BJ (cell line): ENCODE data around the gene PIGW. TPM values are rescaled to one million over a fixed set of nuclear protein-coding genes. Genes with fewer than 3 reads are reported as not detected.

Experiments
- CTCF ChIA-PET: fragments of 350-600 bp; formaldehyde crosslinking; extraction: SDS; loops from one replicate; lab custom pipeline; 2021; ENCODE audit warnings: antibody characterized with exemption, inconsistent platforms; lab: Yijun Ruan, JAX
- POLR2A ChIA-PET: fragments of 300-600 bp; sonication (Branson Sonifier 250); formaldehyde crosslinking; extraction: SDS; loops from one replicate; lab custom pipeline; 2021; ENCODE audit warnings: antibody characterized with exemption; lab: Charles Lee
- DNase-seq: peaks from one replicate; pipeline ENCODE4 v3.0.0-alpha.2; 2011; ENCODE audit warnings: low read depth
- H3K27me3 ChIP-seq: 2 replicates; pipeline ENCODE4 v1.6.0; 2011; ENCODE audit warnings: low read length; ENCODE audit not compliant: control insufficient read depth, insufficient read depth
- H3K36me3 ChIP-seq: 2 replicates; pipeline ENCODE4 v1.5.1; 2011; ENCODE audit warnings: low read length; ENCODE audit not compliant: control insufficient read depth, insufficient read depth
- H3K4me3 ChIP-seq: 2 replicates; pipeline ENCODE4 v1.5.1; 2011; ENCODE audit warnings: low read depth, mild to moderate bottlenecking, control low read depth, low read length
- CTCF ChIP-seq: IDR thresholded peaks from 2 replicates; pipeline ENCODE4 v1.5.1; 2011; ENCODE audit warnings: low read depth, mild to moderate bottlenecking, control low read depth, inconsistent platforms, low read length, moderate library complexity; ENCODE audit not compliant: insufficient read depth
- polyA plus RNA-seq: library from polyadenylated mRNA; depleted of rRNA; stranded (reverse); fragments of >200 nt; gene quantifications from 2 replicates; pipeline ENCODE4 v1.2.3, GENCODE V29; 2011

PIGW gene
- polyA plus RNA-seq, 1 experiment, result 3.0 TPM

- H3K4me3 ChIP-seq, result no peak overlapping the region
- CTCF ChIA-PET, result no interaction called here
- H3K27me3 ChIP-seq, result no peaks in the 10 kb centered on the region
- no peak for TF ChIP-seq CTCF
- peaks cover 2% of the 10 kb centered on the region; the same call in 1 of the 2 replicates for H3K36me3 ChIP-seq
- POLR2A ChIA-PET, result no interaction called here
- DNase-seq, result no peak
These were observed 16.0 kb downstream of the PIGW start for GRCh38 chr17:36550491-36551417.

GRCh38 chr17:36553459-36553858, 18.7 kb downstream of the PIGW start:
- Histone ChIP-seq H3K4me3 (no peak overlapping the region), H3K36me3 (peaks cover 7% of the 10 kb centered on the region; the same call in 1 of the 2 replicates), H3K27me3 (no peaks in the 10 kb centered on the region)
- no peak for DNase-seq
- TF ChIP-seq CTCF, result no peak
- POLR2A ChIA-PET, result no interaction called here
- CTCF ChIA-PET, result no interaction called here

- no peaks in the 10 kb centered on the region for H3K27me3 ChIP-seq
- no peak overlapping the region for H3K4me3 ChIP-seq
- CTCF ChIA-PET, result interaction anchor here (0.6 to 1.2 kb wide), 2 partner anchors 37 kb away, joined by 3 read pairs; no protein-coding TSS in a partner anchor
- DNase-seq, result no peak
- no peak for TF ChIP-seq CTCF
- POLR2A ChIA-PET, result no interaction called here
- peaks cover 16% of the 10 kb centered on the region for H3K36me3 ChIP-seq
These were observed 31.3 kb downstream of the PIGW start for GRCh38 chr17:36566081-36566480.

GRCh38 chr17:36575028-36575427, 40.2 kb downstream of the PIGW start:
- Histone ChIP-seq H3K36me3 (peaks cover 14% of the 10 kb centered on the region), H3K4me3 (no peak overlapping the region), H3K27me3 (no peaks in the 10 kb centered on the region)
- CTCF ChIA-PET, result no interaction called here
- no peak for TF ChIP-seq CTCF
- POLR2A ChIA-PET, result no interaction called here
- no peak for DNase-seq

- ChIA-PET CTCF (no interaction called here), POLR2A (no interaction called here)
- Histone ChIP-seq H3K36me3 (peaks cover 16% of the 10 kb centered on the region), H3K27me3 (no peaks in the 10 kb centered on the region), H3K4me3 (no peak overlapping the region)
- no peak for DNase-seq
- no peak for TF ChIP-seq CTCF
These were observed 42.0 kb downstream of the PIGW start for GRCh38 chr17:36576793-36577192.
